VCaP (cell line): ENCODE measurements around the gene SH2D3A.

Experiments
- H3K27ac ChIP-seq: fragments of 450-650 bp; 2 replicates; pipeline ENCODE4 v1.5.1; 2017
- CTCF ChIP-seq: fragments of 450-650 bp; conservative IDR thresholded peaks from 2 replicates; pipeline ENCODE4 v1.5.1; 2017; ENCODE audit warnings: mild to moderate bottlenecking, moderate library complexity

Gene SH2D3A

GRCh38 chr19:6737873-6738786 lies 29.1 kb downstream of the SH2D3A start:
- TF ChIP-seq CTCF: peak; percentile 74
- H3K27ac ChIP-seq: peak overlapping the region; percentile 65

- no peak for TF ChIP-seq CTCF
- peak within 1 kb of the TSS; percentile 77 for H3K27ac ChIP-seq
These were observed 29.9 kb downstream of the SH2D3A start, which contains the start of gene GPR108 for GRCh38 chr19:6737284-6737872. Gene GPR108, minus strand, starts transcription at chr19:6737580. Its CDS starts 4 bp downstream, at chr19:6737576.

GRCh38 chr19:6736917-6737283 lies 30.3 kb downstream of the SH2D3A start:
- no peak for TF ChIP-seq CTCF
- H3K27ac ChIP-seq: peak overlapping the region; percentile 77

- TF ChIP-seq CTCF: peak; percentile 57
- peak overlapping the region; percentile 77 for H3K27ac ChIP-seq
These were observed 30.9 kb downstream of the SH2D3A start for GRCh38 chr19:6736169-6736916.

GRCh38 chr19:6735181-6735911 lies 31.9 kb downstream of the SH2D3A start:
- no peak overlapping the region for H3K27ac ChIP-seq
- TF ChIP-seq CTCF: no peak

- TF ChIP-seq CTCF: no peak
- H3K27ac ChIP-seq: no peak overlapping the region
These were observed 33.0 kb downstream of the SH2D3A start for GRCh38 chr19:6734096-6734696.
